ENCODE measurements around the gene PRUNE2.
"Not testable (repeated sequence)": the region's sequence is repeated elsewhere in the genome, so short reads cannot be mapped to it uniquely, and the experiment has no call there.

The PRUNE2 gene

GRCh38 chr9:76593961-76594735, 311.8 kb downstream of the PRUNE2 start:
- DNase-seq, result not testable (repeated sequence)

DNA sequence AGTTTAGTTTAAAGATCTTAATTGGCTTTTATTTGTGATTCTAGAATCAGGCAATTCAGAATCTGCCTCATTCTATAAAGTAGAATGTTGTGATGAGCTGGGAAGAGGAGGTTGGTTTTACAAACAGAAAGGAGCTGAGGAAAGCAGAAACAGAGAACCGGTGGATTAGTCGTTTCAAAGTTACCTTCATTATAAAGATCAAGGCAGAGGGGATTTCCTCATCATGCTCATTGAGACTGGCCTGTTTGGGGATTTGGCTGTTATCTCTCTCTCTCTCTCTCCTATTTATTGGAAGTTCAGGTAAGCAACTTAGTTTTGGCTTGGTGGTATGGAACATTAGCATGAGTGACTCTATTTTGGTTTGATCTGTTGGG, 313.0 kb downstream of the PRUNE2 start:
- DNase-seq, result no peak

- no peak for DNase-seq
Observed at GRCh38 chr9:76592091-76592973, 313.6 kb downstream of the PRUNE2 start.

- DNase-seq, result no peak
Observed at GRCh38 chr9:76591256-76591950, 314.5 kb downstream of the PRUNE2 start.

DNA sequence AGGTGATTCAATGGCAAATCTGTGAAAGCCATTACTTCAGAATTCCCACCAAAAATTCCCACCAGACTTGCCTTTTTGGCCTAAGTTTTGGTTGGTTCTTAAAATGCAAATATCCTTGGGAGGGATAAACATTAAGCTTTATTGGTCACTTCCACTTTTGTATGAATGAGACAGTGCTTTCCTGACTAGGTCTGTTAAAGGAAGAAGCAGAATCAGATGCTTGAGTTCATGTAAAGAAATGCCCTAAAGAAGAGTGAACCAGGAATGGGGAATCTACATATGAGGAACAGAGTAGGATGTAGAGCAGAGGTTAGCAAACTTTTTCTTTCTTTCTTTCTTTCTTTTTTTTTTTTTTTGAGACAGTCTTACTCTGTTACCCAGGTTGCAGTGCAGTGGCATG, 317.6 kb downstream of the PRUNE2 start:
- DNase-seq, result no peak

GRCh38 chr9:76586390-76587314, 319.3 kb downstream of the PRUNE2 start:
- peak in 1 of 2 experiments; percentile 12 for DNase-seq

GRCh38 chr9:76585487-76586389, 320.2 kb downstream of the PRUNE2 start:
- DNase-seq, result no peak

GRCh38 chr9:76583256-76583655, 322.7 kb downstream of the PRUNE2 start:
- no peak for DNase-seq

GRCh38 chr9:76581731-76582130, 324.2 kb downstream of the PRUNE2 start:
- no peak for DNase-seq

GRCh38 chr9:76580820-76581219, 325.1 kb downstream of the PRUNE2 start:
- no peak for DNase-seq

DNA sequence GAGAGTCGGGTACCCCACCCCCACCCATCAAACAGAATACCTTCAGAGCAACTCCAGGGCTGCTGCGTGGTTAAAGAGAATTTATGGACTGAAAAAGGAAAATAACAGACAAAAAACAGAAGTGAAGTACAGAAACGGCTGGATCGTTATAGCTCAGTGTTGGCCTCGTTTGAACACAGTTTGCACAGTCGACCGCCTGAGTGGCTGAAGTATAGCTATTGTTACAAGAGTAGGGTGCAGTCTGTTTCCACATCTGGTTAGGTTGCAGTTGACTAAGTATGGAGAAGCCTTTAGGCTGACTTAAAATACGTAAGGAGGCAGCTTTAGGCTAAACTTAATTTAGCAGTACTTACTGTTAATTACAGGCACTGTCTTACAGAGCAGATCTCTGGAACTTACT, 325.7 kb downstream of the PRUNE2 start:
- DNase-seq, result no peak

DNA sequence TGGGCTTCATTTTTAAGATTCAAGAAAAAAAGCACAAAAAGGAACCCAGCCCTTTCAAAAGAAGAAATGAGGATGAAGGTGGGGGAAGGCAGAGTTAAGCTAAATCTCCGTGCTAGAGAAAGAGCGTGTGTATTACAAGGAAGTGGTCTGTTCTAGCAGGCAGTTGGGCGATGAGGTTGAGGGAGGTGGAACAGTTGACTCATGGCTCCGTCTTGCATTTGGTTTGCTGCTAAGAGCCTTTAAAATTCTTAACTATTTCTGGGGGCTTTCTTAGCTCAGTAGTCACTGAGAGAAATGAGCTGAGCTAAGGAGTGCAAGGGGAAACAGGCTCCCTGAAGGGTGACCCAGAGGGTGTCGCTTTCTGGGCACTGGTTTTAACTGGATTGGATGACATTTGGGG, 329.6 kb downstream of the PRUNE2 start:
- DNase-seq, result no peak

GRCh38 chr9:76575761-76576160, 330.2 kb downstream of the PRUNE2 start:
- no peak for DNase-seq

DNA sequence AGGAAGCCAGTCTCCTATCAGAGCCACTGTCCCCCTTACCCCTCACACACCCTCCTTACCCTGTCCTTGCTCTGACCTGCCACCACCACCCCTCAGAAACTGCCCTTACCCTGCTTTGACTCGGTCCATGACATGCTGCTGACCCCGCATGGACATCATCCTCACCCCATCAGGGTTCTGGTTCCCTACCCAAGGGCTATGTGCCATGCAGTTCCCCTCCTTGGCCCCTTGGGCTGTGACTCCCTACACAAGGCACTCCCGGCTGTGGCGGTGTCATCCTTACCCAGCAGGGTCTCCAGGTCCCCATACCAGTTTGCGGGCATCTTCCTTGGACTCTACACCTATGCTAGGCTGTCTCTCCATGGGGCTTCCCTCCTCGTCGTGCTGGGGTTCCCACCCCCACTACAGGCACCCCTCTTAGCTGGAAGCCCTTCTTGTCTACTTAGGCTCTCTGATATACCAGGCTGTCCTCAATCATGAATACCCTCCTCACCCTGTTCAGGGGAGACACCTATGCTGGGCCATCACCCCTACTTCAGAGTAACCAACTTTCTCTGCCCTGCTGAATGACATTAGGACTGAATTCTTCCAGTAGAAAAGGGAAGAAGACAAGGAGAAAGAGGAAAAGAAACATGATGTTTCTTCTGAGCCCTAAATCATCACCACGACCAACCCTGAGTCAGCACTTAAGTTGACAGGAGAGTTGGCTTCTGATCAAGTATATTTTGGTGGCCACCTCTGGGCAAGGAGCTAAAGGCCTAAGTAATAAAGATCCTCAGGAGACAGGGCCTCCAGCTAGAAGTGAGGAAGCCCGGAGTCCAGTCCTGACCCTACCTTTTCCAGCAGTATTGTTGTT, 331.8 kb downstream of the PRUNE2 start:
- DNase-seq, result no peak

DNA sequence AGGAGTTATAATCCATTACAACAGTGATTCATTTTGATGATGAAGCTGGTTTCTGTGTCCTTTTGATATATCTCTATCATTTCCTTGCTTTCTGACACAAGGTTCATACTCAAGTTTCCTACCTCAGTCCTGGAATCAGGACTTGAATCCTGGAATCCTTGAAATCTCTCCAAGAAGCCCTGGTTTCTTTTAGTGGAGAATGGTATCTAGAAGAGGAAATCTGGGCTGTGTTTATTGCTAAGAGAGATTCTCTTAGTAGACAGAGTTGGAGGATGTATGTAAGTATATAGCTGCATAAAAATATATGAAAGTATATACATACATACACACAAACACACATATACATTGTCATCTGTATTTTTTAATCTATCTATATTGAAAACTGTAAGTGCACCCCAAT, 332.5 kb downstream of the PRUNE2 start:
- DNase-seq, result no peak

DNA sequence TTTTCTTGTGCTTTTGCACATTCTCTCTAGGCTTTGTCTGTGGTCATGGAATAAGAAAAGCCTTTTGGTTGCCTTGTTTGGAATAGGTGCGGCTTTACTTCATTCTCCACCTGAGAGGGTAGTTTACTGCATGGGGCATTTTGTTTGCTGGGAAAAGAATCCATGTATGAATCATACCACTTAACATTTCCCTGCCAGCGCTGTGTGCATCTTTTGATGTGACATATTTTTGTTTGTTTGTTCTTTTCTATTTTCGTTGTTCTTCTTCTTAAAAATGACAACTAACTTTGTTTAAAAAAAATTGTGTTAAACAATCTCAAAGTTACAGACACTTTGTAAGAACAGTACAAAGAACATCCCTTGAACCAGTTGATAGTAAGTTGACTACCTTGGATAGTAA, 333.8 kb downstream of the PRUNE2 start:
- DNase-seq, result no peak

- DNase-seq, result no peak
Observed at GRCh38 chr9:76571743-76572146, 334.2 kb downstream of the PRUNE2 start.

DNA sequence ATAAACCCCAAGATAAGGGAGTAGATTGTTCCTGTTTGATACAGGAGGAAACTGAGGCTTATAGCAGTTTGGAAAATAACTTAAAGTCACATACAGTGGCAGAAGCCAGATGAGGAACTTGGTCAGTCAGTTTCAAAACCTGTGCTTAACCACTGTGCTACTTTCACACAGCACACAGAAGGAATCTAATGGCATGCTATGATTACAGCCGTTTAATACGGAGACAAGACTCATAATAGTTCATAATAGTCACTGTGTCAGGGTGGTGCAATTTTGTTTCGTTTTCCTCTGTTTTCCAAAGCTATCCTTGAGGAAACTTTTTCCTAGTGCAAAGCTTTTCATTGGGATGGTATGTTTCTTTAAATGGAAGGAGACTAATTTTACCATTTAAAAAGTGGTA, 334.6 kb downstream of the PRUNE2 start:
- DNase-seq, result no peak

DNA sequence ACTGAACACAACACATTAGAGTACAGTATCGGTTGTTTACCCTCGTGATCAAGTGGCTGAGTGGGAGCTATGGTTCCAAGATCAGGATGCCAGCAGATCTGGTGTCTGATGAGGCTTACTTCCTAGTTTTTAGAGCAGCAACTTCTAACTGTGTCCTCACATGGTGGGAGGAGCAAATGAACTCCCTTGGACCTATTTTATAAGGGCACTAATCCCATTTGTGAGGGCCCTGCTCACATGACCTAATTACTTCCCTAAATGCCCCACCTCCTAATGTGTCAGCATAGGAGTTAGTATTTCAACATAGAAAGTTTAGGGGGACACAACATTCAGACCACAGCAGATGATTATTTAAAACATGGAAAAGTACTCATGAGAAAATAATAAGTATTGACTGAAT, 335.1 kb downstream of the PRUNE2 start:
- DNase-seq, result no peak

DNA sequence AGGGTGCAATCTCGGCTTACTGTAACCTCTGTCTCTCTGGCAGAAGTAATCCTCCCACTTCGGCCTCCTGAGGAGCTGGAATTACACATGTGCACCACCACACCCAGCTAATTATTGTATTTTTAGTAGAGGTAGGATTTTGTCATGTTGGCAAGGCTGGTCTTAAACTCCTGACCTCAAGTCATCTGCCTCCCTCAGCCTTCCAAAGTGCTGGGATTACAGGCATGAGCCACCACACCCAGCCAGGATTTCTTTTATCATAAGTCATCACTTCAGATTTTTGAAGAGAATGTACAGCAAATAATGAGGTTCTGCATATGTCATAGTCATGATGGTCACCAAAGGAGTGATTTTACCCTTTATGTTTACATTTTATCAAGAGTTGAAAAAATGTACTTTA, 338.8 kb downstream of the PRUNE2 start:
- DNase-seq, result no peak
